B cell (primary cell): Measurements from ENCODE around the gene TRIM29. TPM values are rescaled to one million over a fixed set of nuclear protein-coding genes. Genes with fewer than 3 reads are reported as not detected.

Experiments used
- ATAC-seq: fragments of 200-7000 bp; cut with Tn5 transposase; one replicate; pipeline ENCODE4 v1.10.0; 2021; ENCODE audit warnings: low read depth, mild to moderate bottlenecking, moderate number of reproducible peaks, moderate library complexity
- CTCF ChIA-PET: fragments of 350-600 bp; sonication (Branson Sonifier 250); formaldehyde crosslinking; loops from one replicate; lab custom pipeline; 2021; ENCODE audit warnings: antibody characterized with exemption, inconsistent platforms; lab: Charles Lee
- POLR2A ChIA-PET: fragments of 350-600 bp; sonication (Branson Sonifier 250); formaldehyde crosslinking; loops from one replicate; lab custom pipeline; 2021; ENCODE audit warnings: antibody characterized with exemption; lab: Charles Lee
- DNase-seq: peaks from one replicate; pipeline ENCODE4 v3.0.0; 2013
- H2AFZ ChIP-seq: 2 replicates; pipeline ENCODE4 v1.6.1; 2012; ENCODE audit warnings: mild to moderate bottlenecking, low read depth, low read length; ENCODE audit not compliant: insufficient read depth, poor library complexity, severe bottlenecking
- H3K27ac ChIP-seq, 2 donors: 1 replicate in 1 of 2; 2 replicates in 1 of 2; pipeline ENCODE4 v1.5.1; 2012 to 2013; ENCODE audit warnings: low read length in 2 of 2, mild to moderate bottlenecking in 2 of 2, moderate library complexity in 1 of 2
- H3K27me3 ChIP-seq, 4 experiments: fragments of 200-600 bp in 1 of 4; sonication (generic) in 1 of 4; replicated peaks in 1 of 4; 1 replicate in 2 of 4; 2 replicates in 2 of 4; pipeline versions ENCODE4 v1.6.1 to v1.7.0; 2013 to 2016; ENCODE audit warnings: low read length in 3 of 4, mild to moderate bottlenecking in 2 of 4, mixed read lengths in 1 of 4, moderate library complexity in 1 of 4; ENCODE audit not compliant: insufficient read depth in 4 of 4, control insufficient read depth in 3 of 4; ENCODE audit errors: control extremely low read depth in 1 of 4
- H3K36me3 ChIP-seq, 2 experiments: replicated peaks in 1 of 2; 1 replicate in 1 of 2; 2 replicates in 1 of 2; pipeline versions ENCODE4 v1.6.1 to v1.7.1; 2013; ENCODE audit warnings: low read length in 1 of 2; ENCODE audit not compliant: insufficient read depth in 2 of 2, control insufficient read depth in 1 of 2; ENCODE audit errors: control extremely low read depth in 1 of 2, extremely low read depth in 1 of 2
- H3K4me1 ChIP-seq, 2 donors: fragments of 200-600 bp in 1 of 2; sonication (generic) in 1 of 2; 1 replicate in 1 of 2; 2 replicates in 1 of 2; pipeline versions ENCODE4 v1.5.1 to v1.6.1; 2013 to 2017; ENCODE audit warnings: low read length in 2 of 2; ENCODE audit not compliant: control insufficient read depth in 2 of 2, insufficient read depth in 2 of 2
- H3K4me2 ChIP-seq: replicated peaks from 2 replicates; pipeline ENCODE3; 2012; ENCODE audit warnings: mild to moderate bottlenecking, low read depth, low read length; ENCODE audit not compliant: poor library complexity, severe bottlenecking
- H3K4me3 ChIP-seq, 5 experiments: fragments of 200-600 bp in 1 of 5; sonication (generic) in 1 of 5; 1 replicate in 3 of 5; 2 replicates in 2 of 5; pipeline versions ENCODE4 v1.5.1 to v1.7.0; 2011 to 2016; ENCODE audit warnings: low read length in 4 of 5, mild to moderate bottlenecking in 4 of 5, low read depth in 2 of 5, control low read depth in 1 of 5, moderate library complexity in 1 of 5; ENCODE audit not compliant: insufficient read depth in 1 of 5; ENCODE audit errors: control extremely low read depth in 1 of 5, extremely low read depth in 1 of 5
- H3K79me2 ChIP-seq: fragments of 200-600 bp; sonication (generic); one replicate; pipeline ENCODE4 v1.6.0; 2016; ENCODE audit warnings: low read length; ENCODE audit not compliant: control insufficient read depth, insufficient read depth
- H3K9ac ChIP-seq: fragments of 200-600 bp; sonication (generic); 2 replicates; pipeline ENCODE4 v1.6.1; 2017; ENCODE audit warnings: mild to moderate bottlenecking, low read length, moderate library complexity
- H3K9me3 ChIP-seq, 3 donors: one replicate each; pipeline versions ENCODE4 v1.6.1 to v1.7.1; 2013; ENCODE audit warnings: low read length in 2 of 3; ENCODE audit not compliant: control insufficient read depth in 2 of 3, insufficient read depth in 1 of 3; ENCODE audit errors: control extremely low read depth in 1 of 3
- H4K20me1 ChIP-seq: 2 replicates; pipeline ENCODE4 v1.6.0; 2012; ENCODE audit warnings: mild to moderate bottlenecking, low read length; ENCODE audit not compliant: insufficient read depth, control insufficient read depth, poor library complexity, severe bottlenecking
- H3K27ac Mint-ChIP-seq: one replicate; pipeline ENCODE4 v1.8.0; 2021; ENCODE audit warnings: mixed read lengths
- H3K27me3 Mint-ChIP-seq: one replicate; pipeline ENCODE4 v1.8.0; 2021; ENCODE audit warnings: mixed read lengths
- H3K4me1 Mint-ChIP-seq: one replicate; pipeline ENCODE4 v1.8.0; 2021; ENCODE audit warnings: mixed read lengths
- H3K4me3 Mint-ChIP-seq: one replicate; pipeline ENCODE4 v1.8.0; 2021; ENCODE audit warnings: mixed read lengths
- H3K9me3 Mint-ChIP-seq: one replicate; pipeline ENCODE4 v1.8.0; 2022; ENCODE audit warnings: mixed read lengths; ENCODE audit not compliant: insufficient read depth
- CTCF ChIP-seq: fragments of 200-600 bp; IDR thresholded peaks from one replicate; pipeline ENCODE4 v1.8.0; 2022; ENCODE audit warnings: antibody characterized with exemption, mild to moderate bottlenecking
- EZH2 ChIP-seq: IDR thresholded peaks from 2 replicates; pipeline ENCODE4 v1.6.1; 2012; ENCODE audit warnings: borderline replicate concordance, low read depth, mild to moderate bottlenecking, moderate library complexity, low read length; ENCODE audit not compliant: insufficient read depth, poor library complexity, severe bottlenecking
- WGBS: methylation state at CpG from one replicate; pipeline ENCODE4 v1.1.5; 2013; ENCODE audit warnings: missing lambda C conversion rate; ENCODE audit not compliant: insufficient coverage; 5-methylcytosine and 5-hydroxymethylcytosine counted together
- intact Hi-C: fragments of 100-400 bp; cut with micrococcal nuclease; formaldehyde crosslinking; loops from one replicate; pipeline ENCODE4 v1.10.0; 2022
- polyA plus RNA-seq: library from polyadenylated mRNA; depleted of rRNA; stranded (reverse); fragments of >200 nt; gene quantifications from 2 replicates; pipeline ENCODE4 v1.2.3, GENCODE V29; 2012
- total RNA-seq, 2 donors: library from RNA; stranded (reverse); fragments of 120-200 nt in 1 of 2; gene quantifications; 1 replicate in 1 of 2; 2 replicates in 1 of 2; pipeline versions ENCODE4 v1.2.3 to v1.2.4, GENCODE V29; 2013 to 2022

Gene TRIM29
- total and polyA plus RNA-seq, 2 donors (not counting 1 experiment from before 2014, with no cell fraction given) = not detected

DNA sequence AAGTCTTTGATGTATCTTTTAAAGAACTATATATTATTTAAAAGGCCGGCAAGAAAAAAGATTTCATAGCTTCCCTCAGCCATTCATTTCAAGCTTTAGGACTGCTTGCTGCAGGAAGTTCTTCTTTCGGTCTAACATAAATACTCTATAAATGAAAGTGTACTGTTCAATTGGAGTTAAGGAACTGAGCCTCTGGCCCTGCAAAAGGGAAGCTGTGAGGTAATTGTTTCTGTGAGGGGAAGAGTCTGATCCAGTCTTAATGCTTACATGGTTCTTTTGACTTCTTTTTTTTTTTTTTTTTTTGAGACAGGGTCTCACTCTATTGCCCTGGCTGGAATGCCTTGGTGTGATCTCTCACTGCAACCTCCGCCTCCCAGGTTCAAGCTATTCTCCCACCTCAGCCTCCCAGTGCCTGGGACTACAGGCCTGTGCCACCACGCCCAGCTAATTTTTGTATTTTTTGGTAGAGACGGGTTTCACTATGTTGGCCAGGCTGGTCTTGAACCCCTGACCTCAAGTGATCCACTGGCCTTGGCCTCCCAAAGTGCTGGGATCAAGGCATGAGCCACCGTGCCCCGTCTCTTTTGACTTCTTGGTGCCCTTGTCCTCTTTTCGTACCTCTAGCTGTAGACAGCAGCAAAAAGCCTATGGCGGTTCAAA, 4.7 kb upstream of the TRIM29 start:
- peaks cover 15% of the 10 kb centered on the region for H3K27me3 Mint-ChIP-seq
- no peaks in the 10 kb centered on the region for H4K20me1 ChIP-seq
- H2AFZ ChIP-seq = no peak overlapping the region
- H3K9me3 ChIP-seq = peaks cover 0 to 2% (median 0%) of the 10 kb centered on the region in 3 donors
- no peak overlapping the region for H3K4me2 ChIP-seq
- no peak overlapping the region for H3K4me3 ChIP-seq
- TF ChIP-seq EZH2 = no peak
- no peak for TF ChIP-seq CTCF
- WGBS = 94% methylated on average over 4 of the region's 9 CpGs
- CTCF ChIA-PET = no interaction called here
- POLR2A ChIA-PET = no interaction called here
- no peak overlapping the region for H3K4me3 Mint-ChIP-seq
- ATAC-seq (no peak), DNase-seq (no peak)
- H3K27ac Mint-ChIP-seq = no peak overlapping the region
- no peaks in the 10 kb centered on the region for H3K4me1 Mint-ChIP-seq
- H3K4me1 ChIP-seq = no peaks in the 10 kb centered on the region
- intact Hi-C loops = no loop called here
- H3K36me3 ChIP-seq = no peaks in the 10 kb centered on the region
- H3K79me2 ChIP-seq = no peaks in the 10 kb centered on the region
- H3K9ac ChIP-seq = no peak overlapping the region
- peaks cover 0 to 14% (median 0%) of the 10 kb centered on the region in 4 experiments for H3K27me3 ChIP-seq
- no peak overlapping the region for H3K27ac ChIP-seq
- no peaks in the 10 kb centered on the region for H3K9me3 Mint-ChIP-seq

GRCh38 chr11:120141768-120142423, 4.0 kb upstream of the TRIM29 start:
- no peaks in the 10 kb centered on the region for H3K4me1 Mint-ChIP-seq
- Histone ChIP-seq H3K4me3 (no peak overlapping the region), H3K27me3 (peaks cover 0 to 14% (median 0%) of the 10 kb centered on the region in 4 experiments), H3K4me1 (no peaks in the 10 kb centered on the region), H3K4me2 (no peak overlapping the region), H3K9me3 (peaks cover 0 to 2% (median 0%) of the 10 kb centered on the region in 3 donors), H3K79me2 (no peaks in the 10 kb centered on the region), H3K36me3 (no peaks in the 10 kb centered on the region), H3K27ac (no peak overlapping the region), H3K9ac (no peak overlapping the region), H2AFZ (no peak overlapping the region), H4K20me1 (no peaks in the 10 kb centered on the region)
- 51% methylated on average over 3 of the region's 5 CpGs for WGBS
- H3K27ac Mint-ChIP-seq = no peak overlapping the region
- no peak for TF ChIP-seq CTCF
- TF ChIP-seq EZH2 = no peak
- CTCF ChIA-PET = no interaction called here
- DNase-seq (no peak), ATAC-seq (no peak)
- H3K27me3 Mint-ChIP-seq = peaks cover 12% of the 10 kb centered on the region
- POLR2A ChIA-PET = no interaction called here
- no peaks in the 10 kb centered on the region for H3K9me3 Mint-ChIP-seq
- intact Hi-C loops = no loop called here
- H3K4me3 Mint-ChIP-seq = no peak overlapping the region
